Tibial nerve (tissue), 4 donors: ENCODE results near the gene SLC4A3. TPM values are rescaled to one million over a fixed set of nuclear protein-coding genes. Genes with fewer than 3 reads are reported as not detected.

Source experiments
- DNase-seq, 2 donors: peaks; one replicate each; pipeline ENCODE4 v3.0.0-alpha.2; 2019; ENCODE audit warnings: low spot score in 2 of 2
- H3K27ac ChIP-seq, 4 donors: fragments of 200-600 bp; sonication (generic) in 3 of 4; one replicate each; pipeline ENCODE4 v1.5.1; 2017 to 2019; ENCODE audit warnings: mild to moderate bottlenecking in 1 of 4
- H3K27me3 ChIP-seq, 2 donors: fragments of 200-600 bp; sonication (generic) in 1 of 2; one replicate each; pipeline versions ENCODE4 v1.5.1 to v1.6.0; 2017 to 2019
- H3K36me3 ChIP-seq, 3 donors: fragments of 200-600 bp; sonication (generic); one replicate each; pipeline ENCODE4 v1.5.1; 2018 to 2019
- H3K4me1 ChIP-seq, 4 donors: fragments of 200-600 bp; sonication (generic) in 3 of 4; one replicate each; pipeline ENCODE4 v1.5.1; 2017 to 2019
- H3K4me3 ChIP-seq, 4 donors: fragments of 200-600 bp; sonication (generic) in 3 of 4; one replicate each; pipeline ENCODE4 v1.5.1; 2017 to 2019; ENCODE audit warnings: mild to moderate bottlenecking in 1 of 4, moderate library complexity in 1 of 4
- H3K9me3 ChIP-seq, 4 donors: fragments of 200-600 bp; sonication (generic) in 3 of 4; one replicate each; pipeline ENCODE4 v1.5.1; 2017 to 2019
- CTCF ChIP-seq, 5 experiments: fragments of 200-600 bp in 3 of 5; fragments of 450-650 bp in 2 of 5; sonication (generic) in 3 of 5; IDR thresholded peaks; one replicate each; pipeline ENCODE4 v1.5.1; 2016 to 2019; ENCODE audit warnings: antibody characterized with exemption in 5 of 5, mild to moderate bottlenecking in 3 of 5, moderate library complexity in 2 of 5
- EP300 ChIP-seq, 2 donors: sonication (generic); formaldehyde crosslinking; IDR thresholded peaks; one replicate each; pipeline ENCODE4 v1.6.1; 2017; ENCODE audit warnings: antibody characterized with exemption in 2 of 2, mild to moderate bottlenecking in 1 of 2
- POLR2A ChIP-seq, 2 donors: fragments of 450-650 bp; IDR thresholded peaks; one replicate each; pipeline ENCODE4 v1.6.1; 2017; ENCODE audit warnings: antibody characterized with exemption in 2 of 2, mild to moderate bottlenecking in 2 of 2, moderate library complexity in 2 of 2
- WGBS, 2 donors: methylation state at CpG; one replicate each; pipeline ENCODE4 v1.1.5; 2018; 5-methylcytosine and 5-hydroxymethylcytosine counted together
- total RNA-seq, 4 donors: library from RNA; depleted of rRNA; stranded (reverse); fragments of >200 nt; gene quantifications; one replicate each; pipeline ENCODE4 v1.1.0, GENCODE V29; 2016

The SLC4A3 gene
- total RNA-seq, 4 donors from 2014 or later, result 1.3 to 5.1 (median 3.4) TPM

GRCh38 chr2:219638948-219639755 lies 11.7 kb downstream of the SLC4A3 start:
- 83 to 88% methylated on average over 14 to 20 of the region's 24 CpGs for WGBS, 2 donors
- DNase-seq, result no peak
- Histone ChIP-seq H3K27ac (no peak overlapping the region), H3K36me3 (peaks cover 0 to 18% (median 0%) of the 10 kb centered on the region in 3 donors), H3K4me1 (peaks cover 0 to 12% (median 2%) of the 10 kb centered on the region in 4 donors), H3K4me3 (no peak overlapping the region), H3K9me3 (no peaks in the 10 kb centered on the region), H3K27me3 (no peaks in the 10 kb centered on the region)
- TF ChIP-seq POLR2A (IDR thresholded peaks at IDR 0.05) (no peak), EP300 (IDR thresholded peaks at IDR 0.05) (no peak), CTCF (IDR thresholded peaks at IDR 0.05) (no peak)

- H3K27me3 ChIP-seq, result no peaks in the 10 kb centered on the region
- no peak overlapping the region for H3K4me3 ChIP-seq
- DNase-seq, result no peak
- no peaks in the 10 kb centered on the region for H3K9me3 ChIP-seq
- peak overlapping the region in 2 of 4 donors; percentile 45 to 56 for H3K27ac ChIP-seq
- no peak for TF ChIP-seq POLR2A (IDR thresholded peaks at IDR 0.05)
- TF ChIP-seq CTCF (IDR thresholded peaks at IDR 0.05), result no peak
- peaks cover 0 to 5% (median 0%) of the 10 kb centered on the region in 3 donors for H3K36me3 ChIP-seq
- peaks cover 0 to 16% (median 4%) of the 10 kb centered on the region in 4 donors for H3K4me1 ChIP-seq
- 71 to 76% methylated on average over 7 of the region's 7 CpGs for WGBS, 2 donors
These were observed 14.1 kb downstream of the SLC4A3 start for GRCh38 chr2:219641390-219642068.

GRCh38 chr2:219642069-219642454 lies 14.6 kb downstream of the SLC4A3 start:
- Histone ChIP-seq H3K27me3 (no peaks in the 10 kb centered on the region), H3K36me3 (peaks cover 0 to 5% (median 0%) of the 10 kb centered on the region in 3 donors), H3K4me1 (peaks cover 0 to 16% (median 4%) of the 10 kb centered on the region in 4 donors), H3K4me3 (no peak overlapping the region), H3K9me3 (no peaks in the 10 kb centered on the region), H3K27ac (peak overlapping the region in 2 of 4 donors; percentile 45 to 56)
- TF ChIP-seq EP300 (IDR thresholded peaks at IDR 0.05) (no peak), CTCF (IDR thresholded peaks at IDR 0.05) (no peak), POLR2A (IDR thresholded peaks at IDR 0.05) (no peak)
- WGBS, 2 donors, result 45 to 57% methylated on average over 8 of the region's 8 CpGs
- no peak for DNase-seq

GRCh38 chr2:219642465-219643083 lies 15.1 kb downstream of the SLC4A3 start:
- TF ChIP-seq POLR2A (IDR thresholded peaks at IDR 0.05) (no peak), EP300 (IDR thresholded peaks at IDR 0.05) (peak; percentile 52 to 91), CTCF (IDR thresholded peaks at IDR 0.05) (peak; percentile 99 to 100 (median 100))
- no peaks in the 10 kb centered on the region for H3K27me3 ChIP-seq
- peak; percentile 95 to 97 for DNase-seq
- peak overlapping the region in 1 of 4 donors; percentile 56 for H3K27ac ChIP-seq
- H3K4me1 ChIP-seq, result peaks cover 0 to 16% (median 4%) of the 10 kb centered on the region in 4 donors
- 9% methylated on average over 15 to 16 of the region's 24 CpGs for WGBS, 2 donors
- peaks cover 0 to 3% (median 0%) of the 10 kb centered on the region in 3 donors for H3K36me3 ChIP-seq
- no peak overlapping the region for H3K4me3 ChIP-seq
- H3K9me3 ChIP-seq, result no peaks in the 10 kb centered on the region
